ENCODE data around the gene TEP1. TPM values are rescaled to one million over a fixed set of nuclear protein-coding genes. Genes with fewer than 3 reads are reported as not detected.
A peak's percentile ranks its signal among the peaks of the same experiment; 100 is the strongest.

TEP1 gene
- total and polyA plus RNA-seq, 2 of the 13 experiments (the other 11 are each of a cell fraction or from before 2014, with no cell fraction given), result 11.0 to 12.8 TPM

DNA sequence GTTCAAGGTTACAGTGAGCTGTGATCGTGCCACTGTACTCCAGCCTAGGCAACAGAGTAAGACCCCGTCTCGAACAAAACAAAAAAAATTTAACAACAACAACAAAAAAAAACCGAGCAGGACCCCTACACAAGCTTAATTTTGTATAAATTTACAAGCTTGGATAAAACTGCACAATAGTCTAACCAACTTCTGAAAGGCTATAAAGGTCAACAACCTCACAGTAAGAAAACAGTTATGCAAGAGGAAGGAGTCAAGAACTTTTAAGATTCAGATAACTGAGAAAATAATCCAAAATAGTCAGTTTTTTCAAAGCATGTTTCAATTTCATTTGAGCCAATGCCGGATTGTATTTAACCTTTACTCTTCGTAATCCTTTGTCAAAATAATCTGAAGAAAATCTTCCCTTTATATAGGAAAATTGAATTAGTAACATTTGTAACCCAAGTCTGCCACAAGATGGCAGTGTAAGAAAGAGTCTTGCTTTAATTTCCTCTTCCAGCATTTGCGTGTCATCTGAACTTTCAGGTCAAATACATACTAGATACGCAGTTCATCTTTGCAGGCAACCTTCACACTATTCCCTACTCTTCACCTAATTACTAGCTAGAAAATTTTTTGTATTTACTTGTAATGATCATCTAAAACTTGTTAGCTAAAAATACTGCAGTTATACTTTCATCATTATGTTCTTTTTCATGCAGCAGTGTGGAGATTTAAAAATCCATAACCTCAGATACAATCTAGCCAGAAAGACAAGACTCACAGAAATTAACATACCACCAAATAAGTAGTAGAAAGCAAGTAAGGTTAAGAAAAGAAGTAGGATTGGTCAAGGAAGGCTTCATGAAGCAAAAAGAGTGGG, 86.1 kb downstream of the TEP1 start (continued):
- TF ChIP-seq, protein P1, sequence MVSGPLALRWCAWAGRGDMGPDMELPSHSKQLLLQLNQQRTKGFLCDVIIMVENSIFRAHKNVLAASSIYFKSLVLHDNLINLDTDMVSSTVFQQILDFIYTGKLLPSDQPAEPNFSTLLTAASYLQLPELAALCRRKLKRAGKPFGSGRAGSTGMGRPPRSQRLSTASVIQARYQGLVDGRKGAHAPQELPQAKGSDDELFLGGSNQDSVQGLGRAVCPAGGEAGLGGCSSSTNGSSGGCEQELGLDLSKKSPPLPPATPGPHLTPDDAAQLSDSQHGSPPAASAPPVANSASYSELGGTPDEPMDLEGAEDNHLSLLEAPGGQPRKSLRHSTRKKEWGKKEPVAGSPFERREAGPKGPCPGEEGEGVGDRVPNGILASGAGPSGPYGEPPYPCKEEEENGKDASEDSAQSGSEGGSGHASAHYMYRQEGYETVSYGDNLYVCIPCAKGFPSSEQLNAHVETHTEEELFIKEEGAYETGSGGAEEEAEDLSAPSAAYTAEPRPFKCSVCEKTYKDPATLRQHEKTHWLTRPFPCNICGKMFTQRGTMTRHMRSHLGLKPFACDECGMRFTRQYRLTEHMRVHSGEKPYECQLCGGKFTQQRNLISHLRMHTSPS (CRISPR knock-in tag; IDR thresholded peaks at IDR 0.05; ENCODE audit: low read depth), result no peak
- TF ChIP-seq HNF4A (CRISPR knock-in tag; IDR thresholded peaks at IDR 0.05) (no peak), KLF12 (CRISPR knock-in tag; IDR thresholded peaks at IDR 0.05; ENCODE audit: borderline replicate concordance) (no peak), ZNF382 (CRISPR knock-in tag; IDR thresholded peaks at IDR 0.05; ENCODE audit: borderline replicate concordance) (no peak), HOXA9 (CRISPR knock-in tag; IDR thresholded peaks at IDR 0.05; ENCODE audit: borderline replicate concordance) (no peak), THAP11 (CRISPR knock-in tag; IDR thresholded peaks at IDR 0.05) (peak; percentile 44), FLYWCH1 (CRISPR knock-in tag; IDR thresholded peaks at IDR 0.05) (no peak), SALL2 (CRISPR knock-in tag; IDR thresholded peaks at IDR 0.05) (no peak), PAWR (CRISPR knock-in tag; IDR thresholded peaks at IDR 0.05; ENCODE audit: borderline replicate concordance) (no peak), HOXA3 (CRISPR knock-in tag; IDR thresholded peaks at IDR 0.05) (no peak), SNAI1 (CRISPR knock-in tag; IDR thresholded peaks at IDR 0.05; ENCODE audit: borderline replicate concordance) (no peak), ZNF317 (CRISPR knock-in tag; IDR thresholded peaks at IDR 0.05) (no peak), ZNF331 (CRISPR knock-in tag; IDR thresholded peaks at IDR 0.05) (0 out of 2 replicates have a peak, but pooled peaks have one; percentile 31), ZBTB44 (CRISPR knock-in tag; IDR thresholded peaks at IDR 0.05) (no peak), ZNF430 (CRISPR knock-in tag; IDR thresholded peaks at IDR 0.05) (no peak), TEAD3 (CRISPR knock-in tag; optimal IDR thresholded peaks at IDR 0.05; ENCODE audit: borderline replicate concordance) (no peak), TOE1 (CRISPR knock-in tag; IDR thresholded peaks at IDR 0.05) (no peak), ZFP41 (CRISPR knock-in tag; IDR thresholded peaks at IDR 0.05; ENCODE audit: borderline replicate concordance) (no peak), PAX8 (CRISPR knock-in tag; IDR thresholded peaks at IDR 0.05; ENCODE audit: borderline replicate concordance) (no peak), HOXA5 (CRISPR knock-in tag; IDR thresholded peaks at IDR 0.05) (0 out of 2 replicates have a peak, but pooled peaks have one; percentile 31), SKI (IDR thresholded peaks at IDR 0.05; ENCODE audit: partially characterized antibody) (no peak), RBFOX2 (IDR thresholded peaks at IDR 0.05; ENCODE audit: low read depth, low read length) (0 out of 2 replicates have a peak, but pooled peaks have one; percentile 34)
- TF ChIP-seq, protein P2, sequence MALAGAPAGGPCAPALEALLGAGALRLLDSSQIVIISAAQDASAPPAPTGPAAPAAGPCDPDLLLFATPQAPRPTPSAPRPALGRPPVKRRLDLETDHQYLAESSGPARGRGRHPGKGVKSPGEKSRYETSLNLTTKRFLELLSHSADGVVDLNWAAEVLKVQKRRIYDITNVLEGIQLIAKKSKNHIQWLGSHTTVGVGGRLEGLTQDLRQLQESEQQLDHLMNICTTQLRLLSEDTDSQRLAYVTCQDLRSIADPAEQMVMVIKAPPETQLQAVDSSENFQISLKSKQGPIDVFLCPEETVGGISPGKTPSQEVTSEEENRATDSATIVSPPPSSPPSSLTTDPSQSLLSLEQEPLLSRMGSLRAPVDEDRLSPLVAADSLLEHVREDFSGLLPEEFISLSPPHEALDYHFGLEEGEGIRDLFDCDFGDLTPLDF (CRISPR knock-in tag; IDR thresholded peaks at IDR 0.05), result 0 out of 2 replicates have a peak, but pooled peaks have one; percentile 27
- TF ChIP-seq, protein P3, sequence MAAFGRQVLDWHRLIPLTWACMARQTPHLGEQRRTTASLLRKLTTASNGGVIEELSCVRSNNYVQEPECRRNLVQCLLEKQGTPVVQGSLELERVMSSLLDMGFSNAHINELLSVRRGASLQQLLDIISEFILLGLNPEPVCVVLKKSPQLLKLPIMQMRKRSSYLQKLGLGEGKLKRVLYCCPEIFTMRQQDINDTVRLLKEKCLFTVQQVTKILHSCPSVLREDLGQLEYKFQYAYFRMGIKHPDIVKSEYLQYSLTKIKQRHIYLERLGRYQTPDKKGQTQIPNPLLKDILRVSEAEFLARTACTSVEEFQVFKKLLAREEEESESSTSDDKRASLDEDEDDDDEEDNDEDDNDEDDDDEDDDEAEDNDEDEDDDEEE (CRISPR knock-in tag; IDR thresholded peaks at IDR 0.05), result no peak
